ENCODE results near the gene ZFP14. TPM values are rescaled to one million over a fixed set of nuclear protein-coding genes. Genes with fewer than 3 reads are reported as not detected.

Gene ZFP14
- total and polyA plus RNA-seq, 2 of the 4 experiments (the other 2 are of a cell fraction) = 0.67 to 2.0 TPM

DNA sequence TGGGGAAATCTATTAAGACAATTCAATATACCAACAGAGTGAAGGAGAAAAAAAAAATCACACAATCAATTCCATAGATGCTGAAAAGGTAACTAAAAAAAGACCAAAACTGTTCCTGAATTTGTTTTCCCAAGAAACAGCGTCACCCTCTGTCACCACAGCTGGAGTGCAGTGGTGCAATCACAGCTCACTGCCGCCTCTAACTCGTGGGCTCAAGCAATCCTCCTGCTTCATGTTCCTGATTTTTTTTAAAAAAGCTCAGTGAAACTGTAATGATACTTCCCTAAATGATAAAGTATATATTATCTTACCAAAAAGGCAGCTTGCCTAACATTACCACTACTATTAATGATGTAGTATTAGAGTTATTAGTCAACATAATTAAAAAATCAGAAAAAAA, 19.6 kb upstream of the ZFP14 start:
- Histone ChIP-seq H3K27ac (ENCODE audit: insufficient read depth, low read length) (no peak overlapping the region), H4K20me1 (ENCODE audit: insufficient read depth, low read length) (no peaks in the 10 kb centered on the region), H4K8ac (ENCODE audit: low read depth in 2 of 2, low read length in 2 of 2) (no peak overlapping the region), H3K4me1 (ENCODE audit: control insufficient read depth, insufficient read depth, low read length) (no peaks in the 10 kb centered on the region), H2AFZ (replicated peaks; ENCODE audit: low read length, poor library complexity) (no peak overlapping the region), H4K5ac (ENCODE audit: low read depth, low read length) (no peak overlapping the region), H2AK9ac (replicated peaks; ENCODE audit: low read depth, low read length, poor library complexity) (no peak overlapping the region), H3K36me3 (ENCODE audit: control insufficient read depth, insufficient read depth, low read length) (peaks cover 30% of the 10 kb centered on the region), H2BK15ac (ENCODE audit: low read depth, low read length) (no peak overlapping the region), H4K91ac (ENCODE audit: insufficient read depth, low read depth, low read length) (no peak overlapping the region), H3K27me3 (ENCODE audit: control insufficient read depth, insufficient read depth, low read length) (no peaks in the 10 kb centered on the region), H3K4me3 (ENCODE audit: insufficient read depth, low read depth, low read length) (no peak overlapping the region), H2AK5ac (ENCODE audit: low read depth, low read length) (no peak overlapping the region), H3K14ac (replicated peaks; ENCODE audit: low read depth, low read length) (no peak overlapping the region), H3K9me3 (ENCODE audit: control insufficient read depth, insufficient read depth, low read length) (peaks cover 33% of the 10 kb centered on the region), H3K18ac (ENCODE audit: low read depth, low read length) (no peak overlapping the region), H3K9me1 (ENCODE audit: insufficient read depth, low read length) (no peaks in the 10 kb centered on the region), H3K79me1 (ENCODE audit: low read depth in 1 of 2, low read length in 2 of 2) (peaks cover 0 to 4% of the 10 kb centered on the region in 2 experiments; a peak in 1 of 4 replicates), H2BK5ac (ENCODE audit: low read depth, low read length, poor library complexity, severe bottlenecking) (no peak overlapping the region), H3K4me2 (ENCODE audit: low read depth, low read length) (no peak overlapping the region), H3K4ac (ENCODE audit: low read depth, low read length) (no peak overlapping the region), H2BK120ac (ENCODE audit: low read depth, low read length) (no peak overlapping the region), H3K23ac (ENCODE audit: low read depth, low read length) (no peak overlapping the region), H2BK20ac (ENCODE audit: low read depth, low read length) (no peak overlapping the region), H3K56ac (ENCODE audit: extremely low read depth, insufficient read depth, low read length) (no peak overlapping the region), H3K9ac (ENCODE audit: low read depth, low read length) (no peak overlapping the region)
- ChIA-PET POLR2A (ENCODE audit: unreplicated experiment) (no interaction called here), CTCF (interaction anchor here (0.8 kb wide), 1 partner anchor 22 kb away, joined by 3 read pairs; no protein-coding TSS in a partner anchor)
- no CpG with 5 or more reads among the region's 3 CpGs for WGBS, 2 experiments (ENCODE audit: extremely low coverage in 2 of 2, insufficient read length in 1 of 2)
- DNase-seq (no peak), ATAC-seq (ENCODE audit: low read depth) (no peak)
- intact Hi-C loops (cut with micrococcal nuclease) (no loop called here), in situ Hi-C loops (cut with MboI; ENCODE audit: low sequenced_read_pairs) (no loop called here), dilution Hi-C loops (cut with HindIII; ENCODE audit: low sequenced_read_pairs, unreplicated experiment) (no loop called here)
- TF ChIP-seq, protein P1, sequence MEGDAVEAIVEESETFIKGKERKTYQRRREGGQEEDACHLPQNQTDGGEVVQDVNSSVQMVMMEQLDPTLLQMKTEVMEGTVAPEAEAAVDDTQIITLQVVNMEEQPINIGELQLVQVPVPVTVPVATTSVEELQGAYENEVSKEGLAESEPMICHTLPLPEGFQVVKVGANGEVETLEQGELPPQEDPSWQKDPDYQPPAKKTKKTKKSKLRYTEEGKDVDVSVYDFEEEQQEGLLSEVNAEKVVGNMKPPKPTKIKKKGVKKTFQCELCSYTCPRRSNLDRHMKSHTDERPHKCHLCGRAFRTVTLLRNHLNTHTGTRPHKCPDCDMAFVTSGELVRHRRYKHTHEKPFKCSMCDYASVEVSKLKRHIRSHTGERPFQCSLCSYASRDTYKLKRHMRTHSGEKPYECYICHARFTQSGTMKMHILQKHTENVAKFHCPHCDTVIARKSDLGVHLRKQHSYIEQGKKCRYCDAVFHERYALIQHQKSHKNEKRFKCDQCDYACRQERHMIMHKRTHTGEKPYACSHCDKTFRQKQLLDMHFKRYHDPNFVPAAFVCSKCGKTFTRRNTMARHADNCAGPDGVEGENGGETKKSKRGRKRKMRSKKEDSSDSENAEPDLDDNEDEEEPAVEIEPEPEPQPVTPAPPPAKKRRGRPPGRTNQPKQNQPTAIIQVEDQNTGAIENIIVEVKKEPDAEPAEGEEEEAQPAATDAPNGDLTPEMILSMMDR (conservative IDR thresholded peaks at IDR 0.05; ENCODE audit: low read depth, low read length) = no peak
- no peak for TF ChIP-seq NFE2L2 (IDR thresholded peaks at IDR 0.05; ENCODE audit: low read depth, low read length)
- no peak for TF ChIP-seq BHLHE40 (IDR thresholded peaks at IDR 0.05; ENCODE audit: low read depth, low read length)
- TF ChIP-seq, protein P2, sequence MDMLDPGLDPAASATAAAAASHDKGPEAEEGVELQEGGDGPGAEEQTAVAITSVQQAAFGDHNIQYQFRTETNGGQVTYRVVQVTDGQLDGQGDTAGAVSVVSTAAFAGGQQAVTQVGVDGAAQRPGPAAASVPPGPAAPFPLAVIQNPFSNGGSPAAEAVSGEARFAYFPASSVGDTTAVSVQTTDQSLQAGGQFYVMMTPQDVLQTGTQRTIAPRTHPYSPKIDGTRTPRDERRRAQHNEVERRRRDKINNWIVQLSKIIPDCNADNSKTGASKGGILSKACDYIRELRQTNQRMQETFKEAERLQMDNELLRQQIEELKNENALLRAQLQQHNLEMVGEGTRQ (IDR thresholded peaks at IDR 0.05; ENCODE audit: low read depth, low read length) = no peak
- TF ChIP-seq FOS (IDR thresholded peaks at IDR 0.05; ENCODE audit: low read depth, low read length) = no peak
- no peak for TF ChIP-seq CHD1 (IDR thresholded peaks at IDR 0.05; ENCODE audit: low read depth, low read length)
- no peak for TF ChIP-seq POLR2A (IDR thresholded peaks at IDR 0.05; ENCODE audit: low read depth, low read length)
- TF ChIP-seq RCOR1 (IDR thresholded peaks at IDR 0.05; ENCODE audit: insufficient replicate concordance, low read length) = no peak
- no peak for TF ChIP-seq SMC3 (IDR thresholded peaks at IDR 0.05; ENCODE audit: low read depth, low read length)
- no peak for TF ChIP-seq RFX5 (IDR thresholded peaks at IDR 0.05; ENCODE audit: low read depth, low read length)
- TF ChIP-seq RAD21 (IDR thresholded peaks at IDR 0.05; ENCODE audit: low read length) = no peak
- TF ChIP-seq, protein P3, sequence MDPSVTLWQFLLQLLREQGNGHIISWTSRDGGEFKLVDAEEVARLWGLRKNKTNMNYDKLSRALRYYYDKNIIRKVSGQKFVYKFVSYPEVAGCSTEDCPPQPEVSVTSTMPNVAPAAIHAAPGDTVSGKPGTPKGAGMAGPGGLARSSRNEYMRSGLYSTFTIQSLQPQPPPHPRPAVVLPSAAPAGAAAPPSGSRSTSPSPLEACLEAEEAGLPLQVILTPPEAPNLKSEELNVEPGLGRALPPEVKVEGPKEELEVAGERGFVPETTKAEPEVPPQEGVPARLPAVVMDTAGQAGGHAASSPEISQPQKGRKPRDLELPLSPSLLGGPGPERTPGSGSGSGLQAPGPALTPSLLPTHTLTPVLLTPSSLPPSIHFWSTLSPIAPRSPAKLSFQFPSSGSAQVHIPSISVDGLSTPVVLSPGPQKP (IDR thresholded peaks at IDR 0.05; ENCODE audit: borderline replicate concordance, low read depth, low read length) = no peak
- no peak for TF ChIP-seq MAZ (IDR thresholded peaks at IDR 0.05; ENCODE audit: borderline replicate concordance, low read depth, low read length)
- no TSS peak for BruUV-seq (replicated peaks)

Data from IMR-90 (cell line).